ENCODE data around the gene TPST2.

TPST2 gene

DNA sequence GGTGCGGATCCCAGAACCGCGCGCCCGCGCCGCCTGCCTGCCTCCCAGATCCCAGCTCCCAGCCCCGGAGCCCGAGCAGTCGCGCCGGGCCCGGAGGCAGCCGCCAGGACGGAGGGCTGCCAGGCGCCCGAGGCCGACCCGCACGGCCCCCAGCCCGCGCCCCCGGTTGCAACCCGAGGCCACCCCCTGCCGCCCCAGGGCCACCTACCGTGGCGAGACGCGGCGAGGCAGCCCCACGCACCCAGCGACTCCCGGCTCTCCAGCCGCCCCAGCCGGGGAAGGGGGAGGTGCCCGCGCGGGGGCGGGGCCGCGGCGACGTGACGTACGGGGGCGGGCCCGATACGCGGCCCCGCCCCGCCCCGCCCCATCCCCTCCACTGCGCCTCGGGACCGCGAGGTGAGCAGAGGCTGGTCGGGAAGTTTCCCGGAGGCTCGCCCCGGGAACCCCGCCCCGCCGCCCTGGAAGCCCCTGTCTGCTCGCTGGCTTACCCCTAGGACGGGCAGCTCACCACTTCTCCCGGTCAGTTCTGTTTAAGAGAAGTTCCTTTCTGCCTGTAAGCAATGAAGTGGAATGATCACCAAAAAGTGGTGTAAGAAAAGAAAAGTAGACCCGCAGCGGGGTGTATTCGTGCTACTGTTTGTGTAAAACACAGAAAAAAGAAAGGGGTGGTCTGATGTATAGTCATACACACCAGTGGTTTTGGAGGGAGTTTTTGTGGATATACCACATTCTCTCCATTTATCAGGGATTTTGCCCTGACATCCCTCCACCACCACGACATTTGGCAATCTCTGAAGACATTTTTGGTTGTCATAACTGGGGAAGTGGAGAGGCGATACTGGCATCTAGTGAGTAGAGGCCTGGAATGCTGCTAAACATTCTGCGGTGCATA is at the start of gene TPST2:
Gene TPST2, minus strand, starts transcription at position 288 of the 892 bp plus-strand sequence. CDS start 48,502 bp downstream, outside the sequence.
- Histone ChIP-seq H3K4me1 (peaks cover 0 to 28% (median 16%) of the 10 kb centered on the region in 4 donors), H3K27ac (peak within 1 kb of the TSS; percentile 73 to 82), H3K36me3 (no peaks in the 10 kb centered on the region), H3K4me3 (peak within 1 kb of the TSS; percentile 72 to 94), H3K9me3 (no peaks in the 10 kb centered on the region), H3K27me3 (no peaks in the 10 kb centered on the region)
- peak; percentile 54 to 87 for DNase-seq
- TF ChIP-seq, protein P1, sequence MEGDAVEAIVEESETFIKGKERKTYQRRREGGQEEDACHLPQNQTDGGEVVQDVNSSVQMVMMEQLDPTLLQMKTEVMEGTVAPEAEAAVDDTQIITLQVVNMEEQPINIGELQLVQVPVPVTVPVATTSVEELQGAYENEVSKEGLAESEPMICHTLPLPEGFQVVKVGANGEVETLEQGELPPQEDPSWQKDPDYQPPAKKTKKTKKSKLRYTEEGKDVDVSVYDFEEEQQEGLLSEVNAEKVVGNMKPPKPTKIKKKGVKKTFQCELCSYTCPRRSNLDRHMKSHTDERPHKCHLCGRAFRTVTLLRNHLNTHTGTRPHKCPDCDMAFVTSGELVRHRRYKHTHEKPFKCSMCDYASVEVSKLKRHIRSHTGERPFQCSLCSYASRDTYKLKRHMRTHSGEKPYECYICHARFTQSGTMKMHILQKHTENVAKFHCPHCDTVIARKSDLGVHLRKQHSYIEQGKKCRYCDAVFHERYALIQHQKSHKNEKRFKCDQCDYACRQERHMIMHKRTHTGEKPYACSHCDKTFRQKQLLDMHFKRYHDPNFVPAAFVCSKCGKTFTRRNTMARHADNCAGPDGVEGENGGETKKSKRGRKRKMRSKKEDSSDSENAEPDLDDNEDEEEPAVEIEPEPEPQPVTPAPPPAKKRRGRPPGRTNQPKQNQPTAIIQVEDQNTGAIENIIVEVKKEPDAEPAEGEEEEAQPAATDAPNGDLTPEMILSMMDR (IDR thresholded peaks at IDR 0.05): no peak
- intact Hi-C loops (cut with DNase I; ENCODE audit: low total_unique reads): loop anchor here (10.0 kb wide), 1 partner anchor 105 kb away; the partner anchor contains the start of genes HPS4 and SRRD

DNA sequence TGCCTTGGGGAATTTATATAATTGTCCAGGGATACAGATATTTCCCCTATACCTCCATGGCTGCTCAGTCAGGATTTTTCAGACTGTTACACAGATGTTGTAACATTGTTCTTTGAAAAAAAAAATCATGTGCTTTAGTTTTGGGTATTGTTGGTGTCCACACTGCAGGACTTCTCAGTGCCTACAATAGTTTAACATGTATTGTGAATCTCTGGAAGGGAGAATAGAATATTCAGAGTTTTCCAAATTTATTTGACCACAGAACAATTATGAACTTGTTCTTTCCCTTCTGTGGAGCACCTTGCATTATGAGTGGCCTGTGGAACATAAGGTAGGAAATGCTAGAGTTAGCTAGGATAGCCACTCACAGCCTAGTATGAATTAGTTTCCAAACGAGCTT is 46.4 kb upstream of the TPST2 start:
- TF ChIP-seq, protein P1 (IDR thresholded peaks at IDR 0.05): no peak
- no peaks in the 10 kb centered on the region for H3K36me3 ChIP-seq
- no peaks in the 10 kb centered on the region for H3K9me3 ChIP-seq
- no peak for DNase-seq
- H3K27me3 ChIP-seq: peaks cover 0 to 43% of the 10 kb centered on the region in 2 donors
- no peaks in the 10 kb centered on the region for H3K4me1 ChIP-seq
- H3K27ac ChIP-seq: no peak overlapping the region
- H3K4me3 ChIP-seq: no peak overlapping the region
- intact Hi-C loops (cut with DNase I; ENCODE audit: low total_unique reads): no loop called here

DNA sequence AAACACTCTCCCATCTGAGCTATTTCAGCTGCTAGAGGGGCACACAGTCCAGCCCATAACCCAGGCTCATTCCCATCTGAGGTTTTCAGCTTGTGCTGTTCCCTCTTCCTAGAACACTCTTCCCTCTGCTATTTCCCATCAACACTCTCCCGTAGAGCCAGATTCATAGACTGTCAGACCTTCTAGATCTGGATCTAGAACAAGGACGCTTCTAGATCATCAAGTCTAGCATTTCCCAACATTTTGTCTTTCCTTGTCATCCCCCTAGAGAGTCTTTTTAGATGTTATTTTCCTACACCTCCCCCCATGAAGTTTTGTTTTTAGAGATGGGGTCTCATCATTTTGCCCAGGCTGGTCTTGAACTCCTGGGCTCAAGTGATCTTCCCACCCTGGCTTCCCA is 45.2 kb upstream of the TPST2 start:
- Histone ChIP-seq H3K27ac (no peak overlapping the region), H3K27me3 (peaks cover 0 to 34% of the 10 kb centered on the region in 2 donors), H3K9me3 (no peaks in the 10 kb centered on the region), H3K4me3 (no peak overlapping the region), H3K36me3 (no peaks in the 10 kb centered on the region), H3K4me1 (no peaks in the 10 kb centered on the region)
- TF ChIP-seq, protein P1 (IDR thresholded peaks at IDR 0.05): no peak
- DNase-seq: no peak
- intact Hi-C loops (cut with DNase I; ENCODE audit: low total_unique reads): no loop called here

- TF ChIP-seq, protein P1 (IDR thresholded peaks at IDR 0.05): no peak
- no peak overlapping the region for H3K4me3 ChIP-seq
- H3K9me3 ChIP-seq: no peaks in the 10 kb centered on the region
- DNase-seq: no peak
- H3K27me3 ChIP-seq: peaks cover 0 to 30% of the 10 kb centered on the region in 2 donors
- no peaks in the 10 kb centered on the region for H3K4me1 ChIP-seq
- H3K36me3 ChIP-seq: no peaks in the 10 kb centered on the region
- intact Hi-C loops (cut with DNase I; ENCODE audit: low total_unique reads): no loop called here
- no peak overlapping the region for H3K27ac ChIP-seq
Observed at GRCh38 chr22:26634189-26634588, 44.3 kb upstream of the TPST2 start.

GRCh38 chr22:26632422-26633155 is 42.7 kb upstream of the TPST2 start:
- TF ChIP-seq, protein P1 (IDR thresholded peaks at IDR 0.05): no peak
- Histone ChIP-seq H3K4me3 (no peak overlapping the region), H3K9me3 (no peaks in the 10 kb centered on the region), H3K4me1 (no peaks in the 10 kb centered on the region), H3K36me3 (no peaks in the 10 kb centered on the region), H3K27me3 (peaks cover 0 to 26% of the 10 kb centered on the region in 2 donors), H3K27ac (no peak overlapping the region)
- intact Hi-C loops (cut with DNase I; ENCODE audit: low total_unique reads): no loop called here
- DNase-seq: no peak

Measured in tibial artery (tissue), 4 donors.